HG03108 (cell line): ENCODE results near the gene PROX1.

Experiments
- ATAC-seq: cut with Tn5 transposase; IDR thresholded peaks from one replicate; pipeline ENCODE4 v1.9.1; 2021; ENCODE audit warnings: moderate library complexity; ENCODE audit not compliant: unreplicated experiment

PROX1 gene

DNA sequence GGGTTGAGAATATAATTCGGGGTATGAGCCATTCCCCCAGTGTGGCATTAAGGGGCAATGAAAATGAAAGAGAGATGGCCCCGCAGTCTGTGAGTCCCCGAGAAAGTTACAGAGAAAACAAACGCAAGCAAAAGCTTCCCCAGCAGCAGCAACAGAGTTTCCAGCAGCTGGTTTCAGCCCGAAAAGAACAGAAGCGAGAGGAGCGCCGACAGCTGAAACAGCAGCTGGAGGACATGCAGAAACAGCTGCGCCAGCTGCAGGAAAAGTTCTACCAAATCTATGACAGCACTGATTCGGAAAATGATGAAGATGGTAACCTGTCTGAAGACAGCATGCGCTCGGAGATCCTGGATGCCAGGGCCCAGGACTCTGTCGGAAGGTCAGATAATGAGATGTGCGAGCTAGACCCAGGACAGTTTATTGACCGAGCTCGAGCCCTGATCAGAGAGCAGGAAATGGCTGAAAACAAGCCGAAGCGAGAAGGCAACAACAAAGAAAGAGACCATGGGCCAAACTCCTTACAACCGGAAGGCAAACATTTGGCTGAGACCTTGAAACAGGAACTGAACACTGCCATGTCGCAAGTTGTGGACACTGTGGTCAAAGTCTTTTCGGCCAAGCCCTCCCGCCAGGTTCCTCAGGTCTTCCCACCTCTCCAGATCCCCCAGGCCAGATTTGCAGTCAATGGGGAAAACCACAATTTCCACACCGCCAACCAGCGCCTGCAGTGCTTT is 9.4 kb downstream of the PROX1 start:
- no peak for ATAC-seq

DNA sequence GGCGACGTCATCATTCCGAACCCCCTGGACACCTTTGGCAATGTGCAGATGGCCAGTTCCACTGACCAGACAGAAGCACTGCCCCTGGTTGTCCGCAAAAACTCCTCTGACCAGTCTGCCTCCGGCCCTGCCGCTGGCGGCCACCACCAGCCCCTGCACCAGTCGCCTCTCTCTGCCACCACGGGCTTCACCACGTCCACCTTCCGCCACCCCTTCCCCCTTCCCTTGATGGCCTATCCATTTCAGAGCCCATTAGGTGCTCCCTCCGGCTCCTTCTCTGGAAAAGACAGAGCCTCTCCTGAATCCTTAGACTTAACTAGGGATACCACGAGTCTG is 10.0 kb downstream of the PROX1 start:
- no peak for ATAC-seq

DNA sequence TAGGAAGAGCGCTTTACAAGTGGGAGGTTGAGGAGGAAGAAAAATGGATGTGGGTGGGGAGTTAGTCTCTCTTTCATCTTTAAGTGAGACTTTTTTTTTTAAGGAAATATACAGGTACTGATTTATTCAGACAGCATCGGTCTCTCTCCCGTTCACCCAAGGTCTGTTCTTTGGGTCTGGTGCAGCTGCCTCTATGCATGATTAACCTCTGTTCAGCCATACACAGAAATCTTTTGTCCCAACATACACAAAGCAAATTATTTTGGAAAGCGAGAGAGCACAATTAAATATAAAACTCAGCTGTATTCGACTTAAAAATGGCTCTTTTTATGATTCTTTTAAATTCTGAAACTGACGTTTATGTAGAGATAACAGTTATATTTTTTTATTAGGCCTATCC is 11.0 kb downstream of the PROX1 start:
- no peak for ATAC-seq

DNA sequence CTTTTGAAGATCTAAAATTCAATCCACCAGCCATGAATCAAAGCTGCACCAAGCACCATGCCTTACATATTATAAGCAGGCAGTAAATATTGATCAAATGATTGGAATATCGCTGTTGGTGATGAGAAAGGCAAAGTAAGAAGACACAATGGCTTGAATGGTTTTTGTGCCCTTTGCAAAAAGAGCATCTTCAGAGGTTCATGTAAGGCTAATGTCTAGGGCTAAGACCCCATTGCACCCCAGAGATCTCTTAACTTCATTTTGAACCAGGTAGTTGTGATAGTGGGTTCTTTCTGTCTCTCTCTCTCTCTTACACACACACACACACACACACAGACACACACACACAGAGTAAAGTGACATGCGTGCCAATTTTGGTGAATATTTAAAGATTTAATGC is 12.0 kb downstream of the PROX1 start:
- no peak for ATAC-seq

DNA sequence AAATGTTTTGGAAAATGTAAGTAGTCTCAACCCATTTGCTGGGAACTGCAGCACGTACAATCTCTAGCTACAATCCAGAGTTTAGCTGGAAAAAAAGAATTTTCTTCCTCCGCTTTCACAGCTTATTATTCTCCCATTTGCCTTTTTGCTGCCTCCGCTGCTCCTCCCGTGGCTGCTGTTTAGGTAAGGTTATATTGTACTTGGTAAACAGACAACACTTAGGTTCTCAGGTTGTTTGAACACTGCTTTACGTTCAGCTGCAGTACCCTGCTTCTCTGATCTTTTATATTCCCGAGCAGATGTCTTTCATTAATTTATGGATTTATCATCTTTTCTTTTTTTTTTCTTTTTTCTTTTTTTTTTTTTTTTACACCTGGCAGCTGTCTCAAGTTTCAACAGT is 14.3 kb downstream of the PROX1 start:
- ATAC-seq, result no peak

- no peak for ATAC-seq
Measured at GRCh38 chr1:214002472-214002871, 14.7 kb downstream of the PROX1 start.

GRCh38 chr1:214003233-214003632 is 15.5 kb downstream of the PROX1 start:
- ATAC-seq, result no peak

- no peak for ATAC-seq
Measured at GRCh38 chr1:214004014-214004413, 16.2 kb downstream of the PROX1 start.

DNA sequence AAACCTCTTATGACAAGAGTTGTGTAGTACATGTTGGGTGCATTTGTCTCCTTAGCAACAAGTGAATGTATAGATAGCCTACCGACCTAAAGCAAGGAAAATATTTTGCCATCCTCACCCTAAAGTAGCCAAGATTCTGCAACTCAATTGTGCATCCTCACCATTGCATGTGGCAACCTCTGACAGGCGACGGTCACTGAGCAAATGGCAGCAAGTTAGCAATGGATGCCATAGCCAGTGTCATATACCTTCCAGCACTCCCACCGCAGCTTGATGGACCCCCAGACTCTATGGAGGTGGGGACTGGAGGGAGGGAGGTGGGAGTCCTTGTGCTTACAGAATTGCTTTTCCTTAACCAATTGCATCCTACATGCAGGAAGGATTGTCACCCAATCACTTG is 17.0 kb downstream of the PROX1 start:
- no peak for ATAC-seq

DNA sequence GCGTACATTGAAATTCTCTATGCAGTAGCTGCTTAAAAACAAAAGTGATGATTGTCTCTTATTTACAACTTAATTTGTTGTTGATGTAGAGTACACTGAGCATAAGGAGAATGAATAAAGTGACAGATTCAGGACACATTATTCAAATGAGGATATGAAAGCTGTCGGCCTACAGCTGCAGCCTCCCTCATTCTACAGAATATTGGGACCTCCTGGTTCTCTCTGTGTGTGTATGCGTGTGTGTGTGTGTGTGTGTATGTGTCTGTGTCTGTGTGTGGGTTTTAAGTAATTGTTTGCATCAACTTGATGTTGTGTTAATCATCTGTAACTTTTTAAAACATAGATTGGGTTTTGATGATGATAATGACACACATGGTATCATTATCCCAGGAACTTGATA is 17.9 kb downstream of the PROX1 start:
- ATAC-seq, result no peak

DNA sequence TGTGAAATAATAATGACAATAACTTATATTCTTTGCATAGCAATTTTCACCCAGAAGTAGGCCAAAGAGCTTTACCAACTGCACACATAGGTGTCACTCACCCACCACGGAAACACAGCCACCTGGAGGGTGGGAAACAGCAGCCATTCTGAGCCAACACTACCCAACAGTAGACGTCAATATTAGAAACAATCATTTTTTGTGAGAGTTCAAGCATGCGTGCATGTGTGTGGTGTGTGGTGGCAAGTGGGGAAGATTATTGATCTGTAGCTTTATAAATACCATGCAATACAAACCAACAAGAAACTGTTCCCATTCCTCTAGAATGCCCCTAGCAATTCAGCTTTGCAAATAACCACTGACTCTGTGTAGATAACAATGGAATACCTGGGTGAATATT is 19.1 kb downstream of the PROX1 start:
- ATAC-seq, result no peak

GRCh38 chr1:214008347-214008746 is 20.6 kb downstream of the PROX1 start:
- ATAC-seq, result no peak

GRCh38 chr1:214008791-214009422 is 21.1 kb downstream of the PROX1 start:
- ATAC-seq, result no peak

- no peak for ATAC-seq
Measured at GRCh38 chr1:214009423-214010196, 21.8 kb downstream of the PROX1 start.

DNA sequence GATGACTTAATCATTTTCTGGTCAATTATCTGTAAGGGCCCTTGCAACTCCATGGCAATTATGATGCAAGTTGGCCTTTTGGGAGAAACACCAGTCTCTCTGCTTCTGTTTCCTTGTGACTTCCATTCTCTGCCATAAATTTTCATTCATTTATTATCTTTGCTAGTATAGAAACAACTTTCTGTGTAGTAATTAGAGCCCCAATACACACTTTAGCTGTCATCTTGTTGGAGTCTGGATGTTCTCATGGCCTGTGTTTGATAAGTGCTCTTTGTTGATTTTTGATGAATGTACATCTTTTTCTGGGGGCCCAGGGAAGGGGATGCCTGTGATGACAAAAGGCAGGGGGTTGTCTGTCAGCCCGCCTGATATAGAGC is 22.4 kb downstream of the PROX1 start:
- ATAC-seq, result no peak

- no peak for ATAC-seq
Measured at GRCh38 chr1:214010717-214011116, 22.9 kb downstream of the PROX1 start.

DNA sequence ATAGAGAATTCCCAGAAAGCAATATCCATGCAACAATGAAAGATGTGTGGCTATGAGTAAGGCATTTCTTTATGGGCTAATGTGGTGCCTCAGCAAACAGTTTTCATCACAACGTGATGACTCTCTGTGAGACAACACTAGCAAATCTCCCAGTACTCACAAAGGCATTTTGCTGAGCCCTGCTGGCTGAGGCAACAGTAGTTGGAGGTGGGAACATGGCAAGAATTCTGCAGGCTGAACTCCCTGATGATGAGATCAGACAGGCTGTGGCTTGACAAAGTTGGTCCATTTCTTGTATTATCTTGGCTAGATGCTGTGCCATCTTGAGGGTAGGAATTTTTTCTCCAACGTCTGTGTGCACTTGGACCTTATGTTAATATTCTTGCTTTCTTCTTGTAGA is 24.6 kb downstream of the PROX1 start:
- no peak for ATAC-seq

DNA sequence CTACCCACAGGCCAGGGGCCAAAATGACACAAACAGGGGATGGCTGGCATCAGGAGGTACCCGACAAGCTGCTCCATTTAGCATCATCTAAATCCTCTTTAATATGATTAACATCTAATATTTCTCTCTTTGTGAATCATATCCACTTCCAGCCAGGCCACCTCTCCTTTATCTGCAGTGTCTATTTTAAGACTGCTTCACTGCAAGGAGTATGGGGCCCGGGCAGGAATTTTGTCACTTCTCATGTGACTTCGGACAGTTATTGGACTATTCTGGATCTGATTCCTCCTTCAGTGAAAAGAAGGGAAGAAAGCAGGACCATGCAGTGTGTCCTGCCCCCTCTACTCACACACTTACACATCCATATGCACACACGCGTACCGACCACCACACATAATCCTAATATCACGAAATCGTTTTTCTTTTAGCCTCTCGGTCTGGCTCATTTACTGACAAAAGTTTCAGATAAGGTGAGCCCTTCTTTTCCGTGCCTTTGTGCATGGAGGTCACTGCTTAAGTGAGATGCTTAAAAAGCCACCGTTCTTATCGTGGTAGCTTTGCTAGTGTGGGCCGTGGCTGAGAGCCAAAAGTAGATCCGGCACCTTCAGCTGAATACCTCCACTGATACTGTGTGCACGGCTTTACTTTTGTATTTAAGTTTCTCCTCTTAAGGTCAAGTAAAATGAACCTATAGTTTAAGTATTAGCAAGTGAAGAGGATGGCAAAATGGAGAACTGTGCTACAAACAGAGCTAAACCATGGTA is 26.0 kb downstream of the PROX1 start:
- no peak for ATAC-seq

DNA sequence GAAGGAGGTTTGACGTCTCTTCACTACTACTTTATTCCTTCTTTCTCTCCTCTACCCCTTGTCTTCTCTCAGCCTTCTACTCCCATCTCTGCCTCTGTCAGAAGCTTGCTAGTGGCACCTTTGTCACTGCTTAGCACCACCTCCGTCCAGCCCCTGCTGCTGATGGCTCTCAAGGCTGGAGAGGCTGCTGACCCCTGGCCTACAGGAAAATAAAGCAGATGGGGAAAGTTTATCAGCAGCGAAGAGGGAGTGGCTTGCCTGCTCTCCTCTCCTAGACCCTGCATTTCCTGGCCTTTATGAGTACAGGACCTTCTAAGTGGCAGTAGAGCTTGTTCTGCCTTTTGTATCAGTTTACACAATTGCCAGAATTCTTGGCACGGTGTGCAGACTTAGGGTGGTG is 27.0 kb downstream of the PROX1 start:
- no peak for ATAC-seq

DNA sequence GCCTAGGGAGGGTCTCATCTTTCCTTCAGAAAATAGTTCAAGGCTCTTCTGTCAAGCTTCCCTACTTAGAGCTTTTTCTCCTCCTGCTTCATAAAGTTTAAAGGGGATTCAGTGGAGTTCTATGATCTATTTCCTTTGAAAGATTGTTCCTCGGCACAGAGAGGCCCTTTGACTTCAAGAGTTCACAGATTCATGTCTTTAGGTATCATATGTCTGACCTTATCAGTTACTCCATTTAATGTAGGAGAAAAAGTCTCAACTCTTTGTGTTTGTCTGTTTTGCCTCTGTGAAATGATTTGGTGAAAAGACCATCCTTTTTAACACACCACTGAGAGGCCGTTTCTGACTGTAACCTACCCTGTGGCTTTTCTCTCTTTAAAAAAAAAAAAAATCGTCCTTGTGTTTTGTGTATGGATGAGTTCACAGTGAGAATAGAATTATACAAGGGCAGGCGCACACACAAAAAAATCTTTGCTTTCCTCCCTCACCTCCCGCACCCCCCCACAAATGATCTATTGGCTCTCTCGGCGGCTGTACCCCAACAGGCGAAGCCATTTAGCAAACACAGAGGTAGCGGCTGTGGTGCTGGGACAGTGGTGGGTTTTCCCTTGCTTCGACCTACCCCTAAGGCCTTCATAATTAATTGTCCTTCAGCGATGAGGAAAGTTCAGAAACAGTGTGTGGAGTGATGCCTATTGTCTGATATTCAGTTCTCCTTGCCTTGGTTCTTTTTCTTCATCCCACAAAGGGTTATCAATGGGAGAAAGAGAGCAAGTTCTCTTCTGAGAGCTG is 29.6 kb downstream of the PROX1 start:
- ATAC-seq, result no peak
